ENCODE data around the gene CFC1B. TPM values are rescaled to one million over a fixed set of nuclear protein-coding genes. Genes with fewer than 3 reads are reported as not detected.
"Not testable (repeated sequence)": the region's sequence is repeated elsewhere in the genome, so short reads cannot be mapped to it uniquely, and the experiment has no call there.

CFC1B gene
- total and polyA plus RNA-seq, 4 donors, result not detected

- no CpG with 5 or more reads among the region's 3 CpGs for WGBS, 2 donors
- H3K4me1 ChIP-seq (ENCODE audit: control insufficient read depth in 1 of 2, insufficient read depth in 2 of 2, low read length in 2 of 2); DNase-seq; H3K9me3 ChIP-seq (ENCODE audit: control insufficient read depth, low read length); H3K27ac ChIP-seq (ENCODE audit: low read depth in 1 of 2, low read length in 2 of 2); intact Hi-C loops (cut with DNase I); H3K4me3 ChIP-seq (ENCODE audit: low read length in 2 of 2); H3K36me3 ChIP-seq (ENCODE audit: control insufficient read depth in 1 of 2, insufficient read depth in 2 of 2, low read length in 1 of 2); H3K27me3 ChIP-seq (ENCODE audit: control insufficient read depth in 1 of 2, insufficient read depth in 2 of 2, low read length in 1 of 2); ATAC-seq (ENCODE audit: low FRiP score): not testable (repeated sequence)
These were observed 27.4 kb downstream of the CFC1B start for GRCh38 chr2:130548418-130548817.

GRCh38 chr2:130549475-130549874 is 28.5 kb downstream of the CFC1B start:
- ATAC-seq (ENCODE audit: low FRiP score), result peak; percentile 27
- intact Hi-C loops (cut with DNase I), result not testable (repeated sequence)

GRCh38 chr2:130554178-130554577 is 33.2 kb downstream of the CFC1B start:
- ATAC-seq (ENCODE audit: low FRiP score); H3K27ac ChIP-seq (ENCODE audit: low read depth in 1 of 2, low read length in 2 of 2); H3K4me1 ChIP-seq (ENCODE audit: control insufficient read depth in 1 of 2, insufficient read depth in 2 of 2, low read length in 2 of 2); intact Hi-C loops (cut with DNase I); H3K9me3 ChIP-seq (ENCODE audit: control insufficient read depth, low read length); H3K4me3 ChIP-seq (ENCODE audit: low read length in 2 of 2); H3K36me3 ChIP-seq (ENCODE audit: control insufficient read depth in 1 of 2, insufficient read depth in 2 of 2, low read length in 1 of 2); H3K27me3 ChIP-seq (ENCODE audit: control insufficient read depth in 1 of 2, insufficient read depth in 2 of 2, low read length in 1 of 2); DNase-seq: not testable (repeated sequence)
- no CpG with 5 or more reads among the region's 4 CpGs for WGBS, 2 donors

More at GRCh38 chr2:130549475-130549874, 28.5 kb downstream of the CFC1B start:
- H3K27ac ChIP-seq (ENCODE audit: low read depth in 1 of 2, low read length in 2 of 2); DNase-seq; H3K4me3 ChIP-seq (ENCODE audit: low read length in 2 of 2); H3K27me3 ChIP-seq (ENCODE audit: control insufficient read depth in 1 of 2, insufficient read depth in 2 of 2, low read length in 1 of 2); H3K36me3 ChIP-seq (ENCODE audit: control insufficient read depth in 1 of 2, insufficient read depth in 2 of 2, low read length in 1 of 2); H3K9me3 ChIP-seq (ENCODE audit: control insufficient read depth, low read length); H3K4me1 ChIP-seq (ENCODE audit: control insufficient read depth in 1 of 2, insufficient read depth in 2 of 2, low read length in 2 of 2): not testable (repeated sequence)
- WGBS, 2 donors, result no CpG with 5 or more reads among the region's 27 CpGs

DNA sequence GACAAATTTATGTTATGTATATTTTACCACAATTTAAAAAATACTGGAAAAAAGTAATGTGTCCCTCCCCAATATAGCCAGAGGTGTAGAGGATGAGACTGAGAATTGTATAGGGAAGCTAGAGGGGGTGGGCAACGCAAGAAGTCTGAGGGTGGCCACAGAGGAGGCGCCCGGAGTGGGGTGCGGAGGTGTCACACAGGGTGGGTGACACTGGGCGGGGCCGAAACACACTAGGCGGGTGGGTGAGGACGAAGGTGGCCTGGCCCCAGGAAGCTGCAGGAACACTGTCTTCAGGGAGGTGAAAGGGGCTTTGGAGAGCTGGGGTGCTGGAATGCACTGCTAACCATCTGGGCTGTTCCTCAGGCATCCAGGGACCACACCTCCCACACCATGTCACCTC is 35.4 kb downstream of the CFC1B start:
- WGBS, 2 donors, result no CpG with 5 or more reads among the region's 8 CpGs
- H3K9me3 ChIP-seq (ENCODE audit: control insufficient read depth, low read length); H3K27me3 ChIP-seq (ENCODE audit: control insufficient read depth in 1 of 2, insufficient read depth in 2 of 2, low read length in 1 of 2); intact Hi-C loops (cut with DNase I); H3K4me1 ChIP-seq (ENCODE audit: control insufficient read depth in 1 of 2, insufficient read depth in 2 of 2, low read length in 2 of 2); H3K36me3 ChIP-seq (ENCODE audit: control insufficient read depth in 1 of 2, insufficient read depth in 2 of 2, low read length in 1 of 2); DNase-seq; H3K4me3 ChIP-seq (ENCODE audit: low read length in 2 of 2); H3K27ac ChIP-seq (ENCODE audit: low read depth in 1 of 2, low read length in 2 of 2): not testable (repeated sequence)
- peak; percentile 24 for ATAC-seq (ENCODE audit: low FRiP score)

DNA sequence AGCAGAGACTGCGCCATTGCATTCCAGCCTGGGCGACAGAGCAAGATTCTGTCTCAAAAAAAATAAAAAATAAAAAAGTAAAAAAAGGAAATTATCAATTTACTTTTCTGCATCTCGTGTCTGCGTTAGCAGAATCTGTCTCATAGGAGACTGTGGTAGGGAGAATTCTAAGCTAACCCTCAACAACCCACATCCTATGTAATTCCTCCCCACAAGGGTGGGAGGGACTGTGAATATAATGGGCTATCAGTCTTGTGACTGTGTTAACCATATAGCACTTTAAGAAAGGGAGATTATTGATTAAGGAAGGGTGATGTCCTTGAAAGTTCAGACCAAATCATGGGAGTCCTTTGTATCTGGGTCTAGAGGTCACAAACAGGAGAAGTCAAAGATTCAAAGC is 45.1 kb downstream of the CFC1B start:
- H3K27ac ChIP-seq (ENCODE audit: low read depth in 1 of 2, low read length in 2 of 2); H3K36me3 ChIP-seq (ENCODE audit: control insufficient read depth in 1 of 2, insufficient read depth in 2 of 2, low read length in 1 of 2); intact Hi-C loops (cut with DNase I); DNase-seq; H3K4me3 ChIP-seq (ENCODE audit: low read length in 2 of 2); H3K4me1 ChIP-seq (ENCODE audit: control insufficient read depth in 1 of 2, insufficient read depth in 2 of 2, low read length in 2 of 2); H3K9me3 ChIP-seq (ENCODE audit: control insufficient read depth, low read length); ATAC-seq (ENCODE audit: low FRiP score); H3K27me3 ChIP-seq (ENCODE audit: control insufficient read depth in 1 of 2, insufficient read depth in 2 of 2, low read length in 1 of 2): not testable (repeated sequence)
- WGBS, 2 donors, result no CpG with 5 or more reads among the region's 4 CpGs

GRCh38 chr2:130571929-130572328 is 50.9 kb downstream of the CFC1B start:
- H3K27me3 ChIP-seq (ENCODE audit: control insufficient read depth in 1 of 2, insufficient read depth in 2 of 2, low read length in 1 of 2); DNase-seq; H3K27ac ChIP-seq (ENCODE audit: low read depth in 1 of 2, low read length in 2 of 2); H3K36me3 ChIP-seq (ENCODE audit: control insufficient read depth in 1 of 2, insufficient read depth in 2 of 2, low read length in 1 of 2); H3K4me3 ChIP-seq (ENCODE audit: low read length in 2 of 2); ATAC-seq (ENCODE audit: low FRiP score); intact Hi-C loops (cut with DNase I); H3K4me1 ChIP-seq (ENCODE audit: control insufficient read depth in 1 of 2, insufficient read depth in 2 of 2, low read length in 2 of 2); H3K9me3 ChIP-seq (ENCODE audit: control insufficient read depth, low read length): not testable (repeated sequence)
- no CpG with 5 or more reads among the region's 3 CpGs for WGBS, 2 donors

DNA sequence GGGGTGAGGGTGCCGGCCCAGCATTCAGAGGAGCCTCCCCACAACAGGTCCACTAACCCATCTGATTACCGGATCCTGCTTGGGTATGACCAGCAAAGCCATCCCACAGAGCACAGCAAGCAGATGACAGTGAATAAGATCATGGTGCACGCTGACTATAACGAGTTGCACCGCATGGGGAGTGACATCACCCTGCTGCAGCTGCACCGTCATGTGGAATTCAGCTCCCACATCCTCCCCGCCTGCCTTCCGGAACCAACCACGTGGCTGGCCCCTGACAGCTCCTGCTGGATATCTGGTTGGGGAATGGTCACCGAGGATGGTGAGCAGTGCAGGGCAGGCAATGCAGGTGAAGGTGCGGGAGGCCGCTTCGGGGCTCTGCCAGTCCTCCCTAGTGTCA is 53.2 kb downstream of the CFC1B start:
- not testable (repeated sequence) for ATAC-seq (ENCODE audit: low FRiP score); H3K27me3 ChIP-seq (ENCODE audit: control insufficient read depth in 1 of 2, insufficient read depth in 2 of 2, low read length in 1 of 2)

GRCh38 chr2:130576209-130576784 is 55.3 kb downstream of the CFC1B start:
- no CpG with 5 or more reads among the region's 8 CpGs for WGBS, 2 donors
- H3K4me1 ChIP-seq (ENCODE audit: control insufficient read depth in 1 of 2, insufficient read depth in 2 of 2, low read length in 2 of 2); H3K27me3 ChIP-seq (ENCODE audit: control insufficient read depth in 1 of 2, insufficient read depth in 2 of 2, low read length in 1 of 2); H3K36me3 ChIP-seq (ENCODE audit: control insufficient read depth in 1 of 2, insufficient read depth in 2 of 2, low read length in 1 of 2); H3K9me3 ChIP-seq (ENCODE audit: control insufficient read depth, low read length); H3K27ac ChIP-seq (ENCODE audit: low read depth in 1 of 2, low read length in 2 of 2); H3K4me3 ChIP-seq (ENCODE audit: low read length in 2 of 2); intact Hi-C loops (cut with DNase I); DNase-seq: not testable (repeated sequence)
- ATAC-seq (ENCODE audit: low FRiP score), result peak; percentile 24

More for the DNA sequence above, 53.2 kb downstream of the CFC1B start:
- H3K36me3 ChIP-seq (ENCODE audit: control insufficient read depth in 1 of 2, insufficient read depth in 2 of 2, low read length in 1 of 2); H3K4me3 ChIP-seq (ENCODE audit: low read length in 2 of 2); H3K27ac ChIP-seq (ENCODE audit: low read depth in 1 of 2, low read length in 2 of 2); H3K4me1 ChIP-seq (ENCODE audit: control insufficient read depth in 1 of 2, insufficient read depth in 2 of 2, low read length in 2 of 2); H3K9me3 ChIP-seq (ENCODE audit: control insufficient read depth, low read length); intact Hi-C loops (cut with DNase I): not testable (repeated sequence)
- 90 to 95% methylated on average over 7 of the region's 13 CpGs for WGBS, 2 donors
- DNase-seq, result peak; percentile 20 to 64

GRCh38 chr2:130577559-130577958 is 56.5 kb downstream of the CFC1B start:
- H3K4me3 ChIP-seq (ENCODE audit: low read length in 2 of 2); intact Hi-C loops (cut with DNase I); H3K4me1 ChIP-seq (ENCODE audit: control insufficient read depth in 1 of 2, insufficient read depth in 2 of 2, low read length in 2 of 2); H3K9me3 ChIP-seq (ENCODE audit: control insufficient read depth, low read length); H3K27ac ChIP-seq (ENCODE audit: low read depth in 1 of 2, low read length in 2 of 2); DNase-seq; H3K27me3 ChIP-seq (ENCODE audit: control insufficient read depth in 1 of 2, insufficient read depth in 2 of 2, low read length in 1 of 2); H3K36me3 ChIP-seq (ENCODE audit: control insufficient read depth in 1 of 2, insufficient read depth in 2 of 2, low read length in 1 of 2); ATAC-seq (ENCODE audit: low FRiP score): not testable (repeated sequence)
- WGBS, 2 donors, result no CpG with 5 or more reads among the region's 4 CpGs

Data from aorta (tissue), 5 donors.